Mucosa of descending colon (tissue), 3 donors: ENCODE results near the gene ELL. TPM values are rescaled to one million over a fixed set of nuclear protein-coding genes. Genes with fewer than 3 reads are reported as not detected.

Source experiments
- ATAC-seq: fragments of 200-7000 bp; cut with Tn5 transposase; one replicate; pipeline ENCODE4 v1.9.1; 2020; ENCODE audit warnings: mild to moderate bottlenecking, moderate library complexity
- DNase-seq, 3 donors: peaks; one replicate each; pipeline ENCODE4 v3.0.0-alpha.2; 2020
- H3K36me3 ChIP-seq: fragments of 200-600 bp; one replicate; pipeline ENCODE4 v1.8.0; 2021; ENCODE audit warnings: low read depth, mild to moderate bottlenecking
- H3K4me1 ChIP-seq: fragments of 200-600 bp; one replicate; pipeline ENCODE4 v1.8.0; 2021; ENCODE audit warnings: low read depth, mild to moderate bottlenecking
- H3K4me3 ChIP-seq: fragments of 200-600 bp; one replicate; pipeline ENCODE4 v1.8.0; 2021; ENCODE audit warnings: mild to moderate bottlenecking
- H3K9me3 ChIP-seq: fragments of 200-600 bp; one replicate; pipeline ENCODE4 v1.8.0; 2021; ENCODE audit warnings: mild to moderate bottlenecking
- CTCF ChIP-seq: fragments of 200-600 bp; IDR thresholded peaks from one replicate; pipeline ENCODE4 v1.8.0; 2022; ENCODE audit warnings: antibody characterized with exemption, mild to moderate bottlenecking
- intact Hi-C, 2 donors: fragments of 100-400 bp; cut with DNase I in 1 of 2; cut with micrococcal nuclease in 1 of 2; formaldehyde crosslinking; loops; one replicate each; pipeline versions ENCODE4 v1.11.0 to v1.11.1; 2022; cut with DNase I, micrococcal nuclease
- total RNA-seq, 3 donors: library from RNA; stranded (reverse); fragmentation: NEBNext Ultra II Directional in 2 of 3; extraction: Animal tissue kit (Norgen Biotek cat#: 25700) in 2 of 3; gene quantifications; one replicate each; pipeline versions ENCODE4 v1.2.1 to v1.2.4, GENCODE V29; 2021 to 2023
- donor health status: DM: no; HTN: no; CAD: no; lungs with moderate emphysema.
- donor health status: DM: no; HTN: no; CAD: no.
- donor health status: DM: no; HTN: yes; CAD: no.

Gene ELL
- total RNA-seq, 3 donors from 2014 or later, result 17.8 to 21.6 (median 18.9) TPM

- intact Hi-C loops, result loop anchor here (10.0 kb wide), 1 partner anchor 57 kb away; the partner anchor contains the start of gene PGPEP1 (in 2 of the 2)
Measured at GRCh38 chr19:18401580-18402112, 120.2 kb downstream of the ELL start.

DNA sequence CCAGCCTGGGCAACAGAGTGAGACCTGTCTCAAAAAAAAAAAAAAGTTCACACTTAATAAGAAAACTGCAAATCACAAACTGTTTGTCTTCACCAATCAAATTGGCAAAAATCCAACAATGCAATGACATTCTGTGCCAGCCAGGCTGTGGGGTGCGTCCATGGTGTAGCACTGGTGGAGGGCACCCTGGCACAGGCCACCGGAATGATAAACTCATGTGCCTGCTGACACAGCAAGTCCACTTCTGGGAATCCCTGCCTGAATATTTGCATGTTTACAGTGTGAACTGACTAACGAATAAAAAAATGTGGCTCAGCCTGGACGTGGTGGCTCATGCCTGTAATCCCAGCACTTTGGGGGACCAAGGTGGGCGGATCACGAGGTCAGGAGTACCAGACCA is 122.9 kb downstream of the ELL start:
- Histone ChIP-seq H3K9me3 (no peaks in the 10 kb centered on the region), H3K4me3 (no peak overlapping the region), H3K36me3 (no peaks in the 10 kb centered on the region), H3K4me1 (peaks cover 17% of the 10 kb centered on the region)
- no peak for TF ChIP-seq CTCF
- DNase-seq, result peak in 1 of 3 donors; percentile 61
- intact Hi-C loops, result no loop called here
- peak; percentile 42 for ATAC-seq

More at GRCh38 chr19:18401580-18402112, 120.2 kb downstream of the ELL start:
- Histone ChIP-seq H3K9me3 (no peaks in the 10 kb centered on the region), H3K4me1 (peaks cover 18% of the 10 kb centered on the region), H3K4me3 (no peak overlapping the region), H3K36me3 (no peaks in the 10 kb centered on the region)
- DNase-seq (peak; percentile 76 to 89 (median 84)), ATAC-seq (peak; percentile 96)
- no peak for TF ChIP-seq CTCF

DNA sequence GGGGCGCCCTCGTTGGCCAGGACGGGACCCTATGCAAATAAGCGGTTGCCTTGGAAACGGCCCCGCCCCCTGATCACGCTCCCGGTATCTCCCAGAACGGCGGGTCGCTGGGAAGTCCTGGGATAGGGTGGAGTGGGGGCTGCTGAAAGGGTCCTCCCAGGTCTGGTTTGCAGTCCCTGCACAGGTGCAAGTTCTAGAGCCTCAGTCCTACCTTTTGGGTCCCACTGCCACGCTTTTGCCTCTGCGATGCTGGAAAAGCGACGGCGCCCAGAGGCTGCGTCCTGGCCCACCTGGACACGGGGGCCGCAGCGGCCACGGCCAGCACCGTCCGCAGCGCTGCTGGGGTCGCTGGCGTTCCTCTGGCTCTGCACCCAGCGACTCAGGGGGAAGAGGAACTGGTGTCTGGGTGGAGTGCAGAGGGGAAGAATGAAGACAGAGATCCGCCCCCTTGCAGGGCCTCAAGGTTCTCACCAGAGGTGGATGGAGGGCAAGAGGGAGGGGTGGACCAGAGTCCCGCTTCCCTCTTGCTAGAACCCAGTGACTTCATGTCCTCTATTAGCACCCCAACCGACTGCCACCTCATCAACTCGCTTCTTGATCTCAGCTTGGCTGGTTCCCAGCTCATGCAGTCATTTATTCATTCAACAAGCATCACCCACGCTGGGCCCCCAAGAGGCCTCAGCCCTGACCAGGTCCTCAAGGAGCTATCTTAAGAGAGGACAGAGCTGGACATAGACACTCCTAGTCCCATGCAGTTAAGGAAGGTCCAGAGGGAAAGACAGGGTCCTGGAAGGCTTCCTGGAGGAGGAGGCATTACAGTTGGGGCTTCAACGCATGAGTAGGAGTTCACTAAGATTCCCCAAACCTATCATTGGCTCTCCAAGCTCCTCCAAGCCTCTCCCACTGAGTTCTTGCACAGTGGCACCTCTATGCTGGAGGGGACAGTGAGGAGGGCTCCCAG is 124.3 kb downstream of the ELL start, which contains the start of gene LRRC25:
Gene LRRC25, minus strand, starts transcription at position 381 of the 961 bp plus-strand sequence. CDS start 659 bp downstream, outside the sequence.
- intact Hi-C loops, result no loop called here
- H3K4me3 ChIP-seq, result no peak within 1 kb of the TSS
- TF ChIP-seq CTCF, result no peak
- no peaks in the 10 kb centered on the region for H3K9me3 ChIP-seq
- no peaks in the 10 kb centered on the region for H3K36me3 ChIP-seq
- peaks cover 7% of the 10 kb centered on the region for H3K4me1 ChIP-seq
- ATAC-seq, result peak; percentile 42
- peak in 2 of 3 donors; percentile 62 to 77 for DNase-seq

- Histone ChIP-seq H3K9me3 (no peaks in the 10 kb centered on the region), H3K36me3 (no peaks in the 10 kb centered on the region), H3K4me3 (no peak overlapping the region), H3K4me1 (peaks cover 6% of the 10 kb centered on the region)
- ATAC-seq (no peak), DNase-seq (no peak)
- no peak for TF ChIP-seq CTCF
- intact Hi-C loops, result no loop called here
Measured at GRCh38 chr19:18396471-18397241, 125.2 kb downstream of the ELL start.

- intact Hi-C loops, result no loop called here
Measured at GRCh38 chr19:18393836-18394235, 128.0 kb downstream of the ELL start.

More at GRCh38 chr19:18393836-18394235, 128.0 kb downstream of the ELL start:
- DNase-seq (no peak), ATAC-seq (peak; percentile 5)
- TF ChIP-seq CTCF, result no peak
- Histone ChIP-seq H3K4me1 (peaks cover 6% of the 10 kb centered on the region), H3K4me3 (no peak overlapping the region), H3K9me3 (no peaks in the 10 kb centered on the region), H3K36me3 (no peaks in the 10 kb centered on the region)
